Erythroblast (primary cell): ENCODE measurements around the gene MYO16.

Experiments
- GATA1 ChIP-seq: IDR thresholded peaks from 2 replicates; pipeline ENCODE4 v1.6.1; 2011; ENCODE audit warnings: low read depth, mild to moderate bottlenecking, control low read depth, low read length, moderate library complexity
- POLR2A ChIP-seq: IDR thresholded peaks from 2 replicates; pipeline ENCODE4 v1.6.1; 2011; ENCODE audit warnings: mild to moderate bottlenecking, low read length

GRCh38 chr13:108734676-108735075, 105.3 kb downstream of the MYO16 start:
- TF ChIP-seq POLR2A (no peak), GATA1 (no peak)
